ENCODE data around the gene PGGT1B. TPM values are rescaled to one million over a fixed set of nuclear protein-coding genes. Genes with fewer than 3 reads are reported as not detected.

PGGT1B gene
- total and polyA plus RNA-seq, 3 experiments from 2014 or later = 12.5 to 46.1 (median 44.0) TPM

DNA sequence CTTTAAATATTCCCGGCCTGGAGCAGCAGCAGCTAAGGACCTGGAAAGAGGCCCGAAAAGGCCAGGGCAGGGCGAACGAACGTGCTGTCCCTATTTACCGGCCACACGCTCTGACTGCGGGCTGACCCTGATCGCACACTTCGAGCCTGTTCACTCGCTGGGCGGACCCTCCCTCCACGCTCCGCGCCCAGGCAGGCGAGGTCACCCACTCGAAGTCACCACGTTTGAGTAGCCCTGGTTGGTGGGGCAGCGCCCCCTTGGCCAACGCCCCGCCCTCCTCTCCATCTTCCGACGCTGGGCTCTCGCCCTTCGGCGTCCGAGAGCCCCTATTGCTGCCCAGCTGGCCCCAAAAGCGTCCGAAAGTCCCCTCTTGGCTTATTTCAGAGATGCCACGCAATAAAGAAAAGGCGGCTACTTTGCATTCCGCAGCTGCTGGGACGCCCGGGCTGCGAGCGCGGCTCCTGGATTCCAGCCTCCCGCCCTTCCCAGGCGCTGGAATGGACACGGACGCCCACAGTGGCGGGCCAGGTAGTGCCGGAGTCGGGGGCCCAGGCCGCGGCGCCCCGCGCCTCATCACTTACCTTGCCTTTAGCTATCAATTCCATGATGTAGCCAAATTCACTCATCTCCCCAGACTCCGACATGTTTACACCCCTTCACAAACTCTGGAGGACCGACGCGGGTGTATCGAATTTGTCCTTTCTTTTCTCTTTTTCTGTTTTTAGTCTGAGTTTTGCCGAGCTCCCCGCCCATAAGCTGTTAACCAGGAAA lies 83.1 kb downstream of the PGGT1B start:
- H3K9me3 Mint-ChIP-seq = peaks cover 3 to 14% (median 6%) of the 10 kb centered on the region in 5 donors
- peak overlapping the region; percentile 70 to 92 (median 82) for H3K4me3 Mint-ChIP-seq
- Histone ChIP-seq H3K27ac (ENCODE audit: low read depth, low read length) (no peak overlapping the region), H3K4me1 (ENCODE audit: insufficient read depth, low read length) (peaks cover 9% of the 10 kb centered on the region), H3K27me3 (ENCODE audit: insufficient read depth, low read length, poor library complexity, severe bottlenecking) (peaks cover 63% of the 10 kb centered on the region), H3K36me3 (ENCODE audit: insufficient read depth, low read length) (no peaks in the 10 kb centered on the region), H3K4me3 (ENCODE audit: low read length) (peak overlapping the region; percentile 33), H3K9me3 (ENCODE audit: low read length) (no peaks in the 10 kb centered on the region)
- H3K36me3 Mint-ChIP-seq = no peaks in the 10 kb centered on the region
- ChIA-PET POLR2A (interaction anchor here (0.7 kb wide), 1 partner anchor 9 kb away, joined by 3 read pairs; no protein-coding TSS in a partner anchor), CTCF (interaction anchor here (1.4 kb wide), 1 partner anchor 10 kb away, joined by 3 read pairs; the partner anchor contains the start of gene TRIM36)
- peak in 1 of 5 donors; percentile 1 for DNase-seq
- peaks cover 67 to 92% of the 10 kb centered on the region in 2 donors for H3K27me3 Mint-ChIP-seq
- H3K27ac Mint-ChIP-seq = peak overlapping the region in 1 of 8 donors; percentile 47
- peaks cover 6 to 24% (median 14%) of the 10 kb centered on the region in 3 donors for H3K4me1 Mint-ChIP-seq

DNA sequence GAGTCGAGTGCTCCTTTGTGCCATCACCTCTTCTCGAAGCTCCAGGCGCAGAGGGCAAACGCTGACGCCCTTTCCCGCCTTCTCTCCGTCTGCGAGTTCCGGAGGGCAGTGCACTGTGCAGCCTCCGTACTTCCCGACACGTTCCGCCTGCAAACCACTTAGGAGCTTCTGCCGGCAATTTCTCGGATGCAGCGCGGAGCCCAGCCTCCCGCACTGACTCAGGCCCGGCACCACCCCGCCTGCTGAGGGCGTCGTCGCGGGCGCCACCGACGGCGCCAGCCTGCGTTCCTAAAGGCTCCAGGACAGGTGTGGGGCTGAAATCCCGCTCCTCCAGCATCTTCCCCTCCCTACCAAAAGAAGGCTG lies 83.7 kb downstream of the PGGT1B start:
- Mint-ChIP-seq H3K4me1 (peaks cover 6 to 24% (median 14%) of the 10 kb centered on the region in 3 donors), H3K27me3 (peaks cover 66 to 92% of the 10 kb centered on the region in 2 donors), H3K27ac (no peak overlapping the region), H3K9me3 (peaks cover 0 to 10% (median 6%) of the 10 kb centered on the region in 5 donors), H3K4me3 (peak overlapping the region in 4 of 7 donors; percentile 17 to 65 (median 35)), H3K36me3 (no peaks in the 10 kb centered on the region)
- peaks cover 61% of the 10 kb centered on the region for H3K27me3 ChIP-seq (ENCODE audit: insufficient read depth, low read length, poor library complexity, severe bottlenecking)
- H3K27ac ChIP-seq (ENCODE audit: low read depth, low read length) = no peak overlapping the region
- H3K9me3 ChIP-seq (ENCODE audit: low read length) = no peaks in the 10 kb centered on the region
- no peak for DNase-seq
- H3K4me3 ChIP-seq (ENCODE audit: low read length) = no peak overlapping the region
- POLR2A ChIA-PET = no interaction called here
- CTCF ChIA-PET = interaction anchor here (1.4 kb wide), 1 partner anchor 10 kb away, joined by 3 read pairs; the partner anchor contains the start of gene TRIM36
- H3K36me3 ChIP-seq (ENCODE audit: insufficient read depth, low read length) = no peaks in the 10 kb centered on the region
- peaks cover 9% of the 10 kb centered on the region for H3K4me1 ChIP-seq (ENCODE audit: insufficient read depth, low read length)

DNA sequence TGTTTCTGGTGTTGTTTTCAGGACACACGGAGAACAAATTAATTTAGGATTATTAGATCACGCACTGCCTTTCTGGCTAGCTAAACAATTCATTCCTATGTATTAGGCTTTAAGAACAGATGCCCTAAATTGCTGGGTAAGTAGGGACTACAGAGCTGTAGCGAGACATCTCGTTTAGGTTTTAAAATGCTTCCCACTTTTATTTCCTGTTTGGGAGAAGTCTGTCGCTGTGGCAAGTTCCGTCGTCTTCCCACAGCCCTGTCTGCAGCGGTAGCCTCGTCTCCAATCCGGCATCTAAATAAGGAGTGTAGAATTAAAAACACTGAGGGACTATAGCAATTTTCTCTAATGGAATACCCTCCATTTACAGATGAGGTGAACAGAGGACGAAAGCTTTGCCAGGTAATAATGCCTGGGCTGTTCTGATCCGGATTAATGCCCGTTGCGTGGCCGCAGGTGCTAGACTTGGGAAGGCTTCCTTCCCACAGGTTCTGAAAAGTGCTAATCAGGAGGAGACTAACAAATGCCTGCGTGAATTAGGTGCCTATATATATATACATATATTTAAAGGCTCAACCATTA lies 91.7 kb downstream of the PGGT1B start:
- H3K36me3 ChIP-seq (ENCODE audit: insufficient read depth, low read length) = no peaks in the 10 kb centered on the region
- Mint-ChIP-seq H3K9me3 (peaks cover 2 to 9% (median 4%) of the 10 kb centered on the region in 5 donors), H3K27ac (no peak overlapping the region), H3K4me3 (peak overlapping the region; percentile 55 to 89 (median 81)), H3K4me1 (peaks cover 11 to 15% (median 15%) of the 10 kb centered on the region in 3 donors), H3K36me3 (peaks cover 0 to 6% (median 4%) of the 10 kb centered on the region in 3 donors), H3K27me3 (peaks cover 40 to 73% of the 10 kb centered on the region in 2 donors)
- no peak overlapping the region for H3K27ac ChIP-seq (ENCODE audit: low read depth, low read length)
- CTCF ChIA-PET = no interaction called here
- peaks cover 19% of the 10 kb centered on the region for H3K4me1 ChIP-seq (ENCODE audit: insufficient read depth, low read length)
- POLR2A ChIA-PET = no interaction called here
- H3K4me3 ChIP-seq (ENCODE audit: low read length) = peak overlapping the region; percentile 63
- peaks cover 45% of the 10 kb centered on the region for H3K27me3 ChIP-seq (ENCODE audit: insufficient read depth, low read length, poor library complexity, severe bottlenecking)
- H3K9me3 ChIP-seq (ENCODE audit: low read length) = no peaks in the 10 kb centered on the region
- DNase-seq = peak in 1 of 5 donors; percentile 1

- H3K4me1 Mint-ChIP-seq = peaks cover 11 to 15% (median 15%) of the 10 kb centered on the region in 3 donors
- peaks cover 2 to 10% (median 4%) of the 10 kb centered on the region in 5 donors for H3K9me3 Mint-ChIP-seq
- no peak overlapping the region for H3K27ac ChIP-seq (ENCODE audit: low read depth, low read length)
- no peaks in the 10 kb centered on the region for H3K36me3 ChIP-seq (ENCODE audit: insufficient read depth, low read length)
- DNase-seq = peak in 1 of 5 donors; percentile 30
- CTCF ChIA-PET = no interaction called here
- no peaks in the 10 kb centered on the region for H3K9me3 ChIP-seq (ENCODE audit: low read length)
- peaks cover 19% of the 10 kb centered on the region for H3K4me1 ChIP-seq (ENCODE audit: insufficient read depth, low read length)
- peak overlapping the region in 1 of 8 donors; percentile 50 for H3K27ac Mint-ChIP-seq
- peak overlapping the region; percentile 63 for H3K4me3 ChIP-seq (ENCODE audit: low read length)
- peak overlapping the region; percentile 55 to 89 (median 82) for H3K4me3 Mint-ChIP-seq
- H3K36me3 Mint-ChIP-seq = peaks cover 0 to 6% (median 4%) of the 10 kb centered on the region in 3 donors
- peaks cover 45% of the 10 kb centered on the region for H3K27me3 ChIP-seq (ENCODE audit: insufficient read depth, low read length, poor library complexity, severe bottlenecking)
- POLR2A ChIA-PET = no interaction called here
- H3K27me3 Mint-ChIP-seq = peaks cover 41 to 70% of the 10 kb centered on the region in 2 donors
These were observed 92.3 kb downstream of the PGGT1B start for GRCh38 chr5:115170134-115170928.

GRCh38 chr5:115169487-115170133 lies 93.1 kb downstream of the PGGT1B start, which contains the start of gene TRIM36:
Gene TRIM36 (minus strand): TSS chr5:115169908. CDS start chr5:115169634, 274 bp downstream.
- POLR2A ChIA-PET = no interaction called here
- DNase-seq = peak; percentile 84 to 89 (median 86)

GRCh38 chr5:115168829-115169486 lies 93.7 kb downstream of the PGGT1B start:
- POLR2A ChIA-PET = no interaction called here
- Histone ChIP-seq H3K27me3 (ENCODE audit: insufficient read depth, low read length, poor library complexity, severe bottlenecking) (peaks cover 39% of the 10 kb centered on the region), H3K4me1 (ENCODE audit: insufficient read depth, low read length) (peaks cover 19% of the 10 kb centered on the region), H3K36me3 (ENCODE audit: insufficient read depth, low read length) (no peaks in the 10 kb centered on the region), H3K4me3 (ENCODE audit: low read length) (peak overlapping the region; percentile 66), H3K9me3 (ENCODE audit: low read length) (no peaks in the 10 kb centered on the region), H3K27ac (ENCODE audit: low read depth, low read length) (no peak overlapping the region)
- Mint-ChIP-seq H3K9me3 (peaks cover 2 to 10% (median 4%) of the 10 kb centered on the region in 5 donors), H3K4me1 (peaks cover 11 to 15% (median 15%) of the 10 kb centered on the region in 3 donors), H3K36me3 (peaks cover 0 to 6% (median 4%) of the 10 kb centered on the region in 3 donors), H3K27ac (peak overlapping the region in 2 of 8 donors; percentile 28 to 52), H3K4me3 (peak overlapping the region; percentile 55 to 88 (median 81)), H3K27me3 (peaks cover 45 to 69% of the 10 kb centered on the region in 2 donors)
- CTCF ChIA-PET = interaction anchor here (1.2 kb wide), 1 partner anchor 11 kb away, joined by 3 read pairs; no protein-coding TSS in a partner anchor
- DNase-seq = no peak

More at GRCh38 chr5:115169487-115170133, 93.1 kb downstream of the PGGT1B start, which contains the start of gene TRIM36:
- Histone ChIP-seq H3K4me1 (ENCODE audit: insufficient read depth, low read length) (peaks cover 19% of the 10 kb centered on the region), H3K27ac (ENCODE audit: low read depth, low read length) (no peak within 1 kb of the TSS), H3K27me3 (ENCODE audit: insufficient read depth, low read length, poor library complexity, severe bottlenecking) (peaks cover 43% of the 10 kb centered on the region), H3K9me3 (ENCODE audit: low read length) (no peaks in the 10 kb centered on the region), H3K36me3 (ENCODE audit: insufficient read depth, low read length) (no peaks in the 10 kb centered on the region), H3K4me3 (ENCODE audit: low read length) (peak within 1 kb of the TSS; percentile 66)
- peaks cover 11 to 15% (median 15%) of the 10 kb centered on the region in 3 donors for H3K4me1 Mint-ChIP-seq
- H3K4me3 Mint-ChIP-seq = peak within 1 kb of the TSS; percentile 55 to 89 (median 82)
- peaks cover 45 to 69% of the 10 kb centered on the region in 2 donors for H3K27me3 Mint-ChIP-seq
- peaks cover 2 to 10% (median 4%) of the 10 kb centered on the region in 5 donors for H3K9me3 Mint-ChIP-seq
- peak within 1 kb of the TSS in 4 of 8 donors; percentile 30 to 66 (median 51) for H3K27ac Mint-ChIP-seq
- CTCF ChIA-PET = interaction anchor here (1.2 kb wide), 1 partner anchor 10 kb away, joined by 3 read pairs; no protein-coding TSS in a partner anchor
- peaks cover 0 to 6% (median 4%) of the 10 kb centered on the region in 3 donors for H3K36me3 Mint-ChIP-seq
